Ishikawa (cell line): ENCODE measurements around the gene DSG4.

Source experiments
- CEBPB ChIP-seq: IDR thresholded peaks from 2 replicates; pipeline ENCODE4 v1.6.1; 2012
- ZBTB7A ChIP-seq: IDR thresholded peaks from 2 replicates; pipeline ENCODE4 v1.6.1; 2012; ENCODE audit warnings: low read depth

DNA sequence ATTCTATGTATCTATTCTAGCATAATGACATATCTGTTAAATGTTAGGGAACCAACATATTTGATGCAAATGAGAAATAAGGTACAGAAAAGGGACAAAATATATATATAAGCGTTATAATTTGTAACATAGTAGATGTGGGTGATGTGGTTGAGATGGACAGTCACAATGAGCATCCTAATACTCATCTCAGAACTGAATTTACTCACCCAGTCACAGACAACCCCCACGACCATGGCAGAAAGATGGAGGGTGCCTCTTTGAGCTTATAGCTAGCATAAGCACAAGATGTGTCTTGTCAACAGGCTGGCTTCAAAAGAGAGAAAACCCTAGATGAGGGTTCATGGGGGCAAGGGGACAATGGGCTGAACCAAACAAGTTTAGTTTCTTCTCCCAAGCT is 61.8 kb downstream of the DSG4 start:
- TF ChIP-seq ZBTB7A = no peak
- no peak for TF ChIP-seq CEBPB
